D721Med (cell line): Measurements from ENCODE around the gene TMBIM6.

Source experiments
- DNase-seq: peaks from one replicate; pipeline ENCODE4 v3.0.0; 2011; ENCODE audit warnings: low spot score; ENCODE audit not compliant: insufficient read length
- FAIRE-seq: peaks from 2 replicates; lab custom pipeline; 2011; peaks lifted over from hg19 to GRCh38; lab: Jason Lieb, UNC
- CTCF ChIP-seq: IDR thresholded peaks from 2 replicates; pipeline ENCODE4 v1.5.1; 2012; ENCODE audit warnings: mild to moderate bottlenecking, control low read depth; ENCODE audit not compliant: insufficient read depth; ENCODE audit errors: missing control alignments

TMBIM6 gene

GRCh38 chr12:49806877-49807276, 65.5 kb downstream of the TMBIM6 start:
- FAIRE-seq (no peak), DNase-seq (no peak)
- TF ChIP-seq CTCF: no peak

- TF ChIP-seq CTCF: no peak
- FAIRE-seq: no peak
Measured at GRCh38 chr12:49807991-49808580, 66.7 kb downstream of the TMBIM6 start.

GRCh38 chr12:49808686-49809380, 67.5 kb downstream of the TMBIM6 start:
- TF ChIP-seq CTCF: no peak
- FAIRE-seq (no peak), DNase-seq (no peak)

More at GRCh38 chr12:49807991-49808580, 66.7 kb downstream of the TMBIM6 start:
- no peak for DNase-seq

DNA sequence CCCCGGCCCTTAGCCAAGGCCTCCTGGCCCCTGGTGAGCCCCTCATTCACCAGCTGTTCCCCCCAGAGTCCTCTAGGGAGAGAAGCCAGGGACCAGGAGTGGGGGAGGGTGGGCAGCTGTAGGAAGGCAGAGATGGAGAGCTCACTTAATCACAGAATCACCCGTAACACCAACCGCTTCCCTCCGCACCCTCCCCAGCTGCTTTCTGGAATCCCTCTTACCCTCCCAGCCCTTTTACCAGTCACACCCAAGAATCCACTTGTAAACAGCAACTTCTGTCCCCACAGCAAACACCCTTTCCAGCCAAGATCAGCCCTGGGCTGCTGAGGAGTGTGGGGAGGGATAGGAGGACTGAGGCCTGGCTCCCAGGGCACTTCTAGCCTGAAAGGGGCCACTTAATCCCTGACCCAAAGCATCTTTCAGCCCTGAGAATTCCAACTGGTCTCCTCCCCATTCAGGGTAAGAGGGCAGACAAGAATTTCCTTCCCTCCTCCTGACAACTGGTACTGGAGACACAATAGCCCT, 68.1 kb downstream of the TMBIM6 start:
- FAIRE-seq (no peak), DNase-seq (no peak)
- no peak for TF ChIP-seq CTCF

GRCh38 chr12:49809906-49810389, 68.6 kb downstream of the TMBIM6 start:
- no peak for TF ChIP-seq CTCF
- DNase-seq (no peak), FAIRE-seq (no peak)

DNA sequence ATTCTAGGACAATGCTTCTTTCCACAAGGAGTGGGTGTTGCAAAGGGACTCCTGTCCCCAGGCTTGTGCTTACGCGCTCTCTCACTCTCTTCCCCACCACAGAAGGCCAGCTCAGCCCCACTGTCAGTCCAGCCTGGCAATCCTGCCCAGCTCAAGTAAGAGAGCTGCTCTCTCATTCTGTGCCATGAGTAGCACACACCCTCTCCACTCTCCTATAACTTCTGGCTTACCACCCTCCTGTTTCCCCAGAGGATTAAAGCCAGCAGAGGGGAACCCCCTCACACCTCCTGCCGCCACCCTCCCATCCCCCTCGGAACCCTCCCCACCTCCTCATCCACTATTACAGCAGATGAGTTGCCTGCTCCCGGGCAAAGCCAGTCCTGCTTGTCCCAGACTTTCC, 69.8 kb downstream of the TMBIM6 start:
- no peak for FAIRE-seq
- TF ChIP-seq CTCF: no peak

GRCh38 chr12:49811961-49812401, 70.6 kb downstream of the TMBIM6 start:
- no peak for FAIRE-seq

More for the DNA sequence above, 69.8 kb downstream of the TMBIM6 start:
- no peak for DNase-seq

More at GRCh38 chr12:49811961-49812401, 70.6 kb downstream of the TMBIM6 start:
- DNase-seq: no peak
- TF ChIP-seq CTCF: no peak
